GM10266 (cell line): ENCODE data around the gene CFAP69.
"Not testable (repeated sequence)": the region's sequence is repeated elsewhere in the genome, so short reads cannot be mapped to it uniquely, and the experiment has no call there.

Experiments used
- DNase-seq: peaks from one replicate; pipeline ENCODE4 v3.0.0; 2012; ENCODE audit errors: extremely low spot score
- CTCF ChIP-seq: IDR thresholded peaks from 2 replicates; pipeline ENCODE4 v1.5.1; 2012; ENCODE audit warnings: mild to moderate bottlenecking, low read depth; ENCODE audit not compliant: control insufficient read depth, insufficient read depth; ENCODE audit errors: missing control alignments

Gene CFAP69

GRCh38 chr7:90320801-90321494, 76.0 kb downstream of the CFAP69 start, which contains the start of gene FAM237B:
FAM237B (minus strand) TSS chr7:90321304; CDS start chr7:90319748, 1,556 bp downstream.
- DNase-seq, result no peak
- TF ChIP-seq CTCF, result no peak

- TF ChIP-seq CTCF, result no peak
- DNase-seq, result no peak
Observed at GRCh38 chr7:90322837-90323236, 77.9 kb downstream of the CFAP69 start.

- no peak for TF ChIP-seq CTCF
- no peak for DNase-seq
Observed at GRCh38 chr7:90326500-90326899, 81.5 kb downstream of the CFAP69 start.

GRCh38 chr7:90334193-90334843, 89.3 kb downstream of the CFAP69 start:
- DNase-seq, result no peak

GRCh38 chr7:90334926-90335325, 90.0 kb downstream of the CFAP69 start:
- DNase-seq, result not testable (repeated sequence)

More at GRCh38 chr7:90334193-90334843, 89.3 kb downstream of the CFAP69 start:
- no peak for TF ChIP-seq CTCF

GRCh38 chr7:90337106-90337505, 92.1 kb downstream of the CFAP69 start:
- no peak for TF ChIP-seq CTCF
- DNase-seq, result no peak

- no peak for TF ChIP-seq CTCF
- no peak for DNase-seq
Observed at GRCh38 chr7:90345016-90345415, 100.0 kb downstream of the CFAP69 start.
